HUES64 (cell line): ENCODE measurements around the gene PCDH1.
"Not testable (repeated sequence)": the region's sequence is repeated elsewhere in the genome, so short reads cannot be mapped to it uniquely, and the experiment has no call there.

Experiments used
- H3K27ac ChIP-seq: 2 replicates; pipeline ENCODE4 v1.7.0; 2013; ENCODE audit warnings: low read depth, low read length, inconsistent platforms
- H3K27me3 ChIP-seq: 2 replicates; pipeline ENCODE4 v1.6.1; 2013; ENCODE audit warnings: mild to moderate bottlenecking, low read length; ENCODE audit not compliant: insufficient read depth
- H3K36me3 ChIP-seq: 2 replicates; pipeline ENCODE4 v1.6.1; 2013; ENCODE audit warnings: mild to moderate bottlenecking, low read length; ENCODE audit not compliant: insufficient read depth
- H3K4me1 ChIP-seq: 2 replicates; pipeline ENCODE4 v1.6.1; 2013; ENCODE audit warnings: mild to moderate bottlenecking, low read length, moderate library complexity; ENCODE audit not compliant: insufficient read depth
- H3K4me3 ChIP-seq: 2 replicates; pipeline ENCODE4 v1.5.1; 2013; ENCODE audit warnings: mild to moderate bottlenecking, low read length, moderate library complexity
- H3K9ac ChIP-seq: 2 replicates; pipeline ENCODE4 v1.6.1; 2013; ENCODE audit warnings: mild to moderate bottlenecking, low read depth, low read length
- H3K9me3 ChIP-seq: 2 replicates; pipeline ENCODE4 v1.6.1; 2013; ENCODE audit warnings: low read depth, low read length; ENCODE audit not compliant: insufficient read depth
- WGBS: fragments of 150-250, 120-280 bp; methylation state at CpG from one replicate; pipeline ENCODE4 v1.1.7; 2013; ENCODE audit warnings: missing lambda C conversion rate; 5-methylcytosine and 5-hydroxymethylcytosine counted together

PCDH1 gene

GRCh38 chr5:141897425-141897824 is 19.2 kb upstream of the PCDH1 start:
- Histone ChIP-seq H3K9ac (no peak overlapping the region), H3K27me3 (no peaks in the 10 kb centered on the region), H3K4me1 (no peaks in the 10 kb centered on the region), H3K36me3 (no peaks in the 10 kb centered on the region), H3K27ac (no peak overlapping the region), H3K4me3 (no peak overlapping the region), H3K9me3 (no peaks in the 10 kb centered on the region)
- 97% methylated on average over 4 of the region's 4 CpGs for WGBS

GRCh38 chr5:141890429-141890828 is 12.2 kb upstream of the PCDH1 start:
- H3K36me3 ChIP-seq, H3K9me3 ChIP-seq, H3K27me3 ChIP-seq, H3K4me1 ChIP-seq, H3K4me3 ChIP-seq, H3K27ac ChIP-seq, H3K9ac ChIP-seq: not testable (repeated sequence)
- WGBS: 92% methylated on average over 2 of the region's 2 CpGs

- WGBS: 87% methylated on average over 3 of the region's 3 CpGs
- H3K27me3 ChIP-seq: peaks cover 10% of the 10 kb centered on the region; the same call in 1 of the 2 replicates
- H3K4me1 ChIP-seq: no peaks in the 10 kb centered on the region
Observed at GRCh38 chr5:141889282-141889871, 11.2 kb upstream of the PCDH1 start.

GRCh38 chr5:141883892-141884318 is 5.7 kb upstream of the PCDH1 start:
- no peak overlapping the region for H3K9ac ChIP-seq
- no peaks in the 10 kb centered on the region for H3K9me3 ChIP-seq
- no peak overlapping the region for H3K27ac ChIP-seq
- 27% methylated on average over 6 of the region's 8 CpGs for WGBS
- H3K27me3 ChIP-seq: peaks cover 22% of the 10 kb centered on the region
- H3K4me3 ChIP-seq: peak overlapping the region; percentile 49
- no peaks in the 10 kb centered on the region for H3K36me3 ChIP-seq
- peaks cover 41% of the 10 kb centered on the region for H3K4me1 ChIP-seq

More at GRCh38 chr5:141889282-141889871, 11.2 kb upstream of the PCDH1 start:
- Histone ChIP-seq H3K9me3 (no peaks in the 10 kb centered on the region), H3K4me3 (no peak overlapping the region), H3K27ac (no peak overlapping the region), H3K36me3 (no peaks in the 10 kb centered on the region), H3K9ac (no peak overlapping the region)

- 1% methylated on average over 35 of the region's 35 CpGs for WGBS
- H3K4me3 ChIP-seq: peak overlapping the region; percentile 49
- H3K9me3 ChIP-seq: no peaks in the 10 kb centered on the region
- H3K36me3 ChIP-seq: no peaks in the 10 kb centered on the region
- peaks cover 22% of the 10 kb centered on the region for H3K27me3 ChIP-seq
- H3K9ac ChIP-seq: no peak overlapping the region
- peaks cover 41% of the 10 kb centered on the region for H3K4me1 ChIP-seq
- peak overlapping the region; percentile 50; the same call in 1 of the 2 replicates for H3K27ac ChIP-seq
Observed at GRCh38 chr5:141883184-141883891, 5.1 kb upstream of the PCDH1 start.

GRCh38 chr5:141882594-141883183 is 4.5 kb upstream of the PCDH1 start:
- H3K9ac ChIP-seq: no peak overlapping the region
- peaks cover 41% of the 10 kb centered on the region for H3K4me1 ChIP-seq
- H3K9me3 ChIP-seq: no peaks in the 10 kb centered on the region
- H3K27me3 ChIP-seq: peaks cover 23% of the 10 kb centered on the region
- peak overlapping the region; percentile 50; the same call in 1 of the 2 replicates for H3K27ac ChIP-seq
- H3K36me3 ChIP-seq: no peaks in the 10 kb centered on the region
- peak overlapping the region; percentile 49 for H3K4me3 ChIP-seq
- 4% methylated on average over 13 of the region's 13 CpGs for WGBS

GRCh38 chr5:141881886-141882285 is 3.7 kb upstream of the PCDH1 start:
- Histone ChIP-seq H3K27ac (no peak overlapping the region; the same call in 1 of the 2 replicates), H3K4me3 (peak overlapping the region; percentile 49)

GRCh38 chr5:141880961-141881801 is 3.0 kb upstream of the PCDH1 start:
- H3K4me3 ChIP-seq: peak overlapping the region; percentile 49
- no peak overlapping the region for H3K9ac ChIP-seq
- peaks cover 41% of the 10 kb centered on the region for H3K4me1 ChIP-seq
- H3K27me3 ChIP-seq: peaks cover 31% of the 10 kb centered on the region
- no peaks in the 10 kb centered on the region for H3K9me3 ChIP-seq
- 46% methylated on average over 8 of the region's 8 CpGs for WGBS
- no peak overlapping the region; the same call in 1 of the 2 replicates for H3K27ac ChIP-seq
- H3K36me3 ChIP-seq: no peaks in the 10 kb centered on the region

More at GRCh38 chr5:141881886-141882285, 3.7 kb upstream of the PCDH1 start:
- WGBS: 13% methylated on average over 4 of the region's 4 CpGs
- H3K9ac ChIP-seq: no peak overlapping the region
- H3K27me3 ChIP-seq: peaks cover 31% of the 10 kb centered on the region
- peaks cover 41% of the 10 kb centered on the region for H3K4me1 ChIP-seq
- no peaks in the 10 kb centered on the region for H3K9me3 ChIP-seq
- H3K36me3 ChIP-seq: no peaks in the 10 kb centered on the region

- H3K9ac ChIP-seq: no peak overlapping the region
- no peak overlapping the region for H3K4me3 ChIP-seq
- H3K9me3 ChIP-seq: no peaks in the 10 kb centered on the region
- H3K27me3 ChIP-seq: peaks cover 29% of the 10 kb centered on the region
- H3K36me3 ChIP-seq: no peaks in the 10 kb centered on the region
- no peak overlapping the region for H3K27ac ChIP-seq
- WGBS: 23% methylated on average over 7 of the region's 7 CpGs
- peaks cover 42% of the 10 kb centered on the region for H3K4me1 ChIP-seq
Observed at GRCh38 chr5:141879941-141880738, 1.9 kb upstream of the PCDH1 start.

GRCh38 chr5:141879426-141879759 is 1.2 kb upstream of the PCDH1 start:
- peaks cover 22% of the 10 kb centered on the region for H3K27me3 ChIP-seq
- no peak overlapping the region for H3K27ac ChIP-seq
- no peaks in the 10 kb centered on the region for H3K9me3 ChIP-seq
- no peak overlapping the region for H3K9ac ChIP-seq
- peaks cover 49% of the 10 kb centered on the region for H3K4me1 ChIP-seq
- WGBS: 10% methylated on average over 2 of the region's 2 CpGs
- peak overlapping the region; percentile 67; the same call in 1 of the 2 replicates for H3K4me3 ChIP-seq
- no peaks in the 10 kb centered on the region for H3K36me3 ChIP-seq
